Erythroblast (primary cell): ENCODE data around the gene ICAM1.
A peak's percentile ranks its signal among the peaks of the same experiment; 100 is the strongest.

Experiments
- DNase-seq, 2 experiments: peaks; one replicate each; lab custom pipeline; 2025; lab: John Stamatoyannopoulos, UW
- GATA1 ChIP-seq: IDR thresholded peaks from 2 replicates; pipeline ENCODE4 v1.6.1; 2011; ENCODE audit warnings: low read depth, mild to moderate bottlenecking, control low read depth, low read length, moderate library complexity
- POLR2A ChIP-seq: IDR thresholded peaks from 2 replicates; pipeline ENCODE4 v1.6.1; 2011; ENCODE audit warnings: mild to moderate bottlenecking, low read length

Gene ICAM1

GRCh38 chr19:10327793-10328192 is 56.9 kb downstream of the ICAM1 start:
- no peak for TF ChIP-seq POLR2A
- no peak for TF ChIP-seq GATA1
- DNase-seq, result no peak

DNA sequence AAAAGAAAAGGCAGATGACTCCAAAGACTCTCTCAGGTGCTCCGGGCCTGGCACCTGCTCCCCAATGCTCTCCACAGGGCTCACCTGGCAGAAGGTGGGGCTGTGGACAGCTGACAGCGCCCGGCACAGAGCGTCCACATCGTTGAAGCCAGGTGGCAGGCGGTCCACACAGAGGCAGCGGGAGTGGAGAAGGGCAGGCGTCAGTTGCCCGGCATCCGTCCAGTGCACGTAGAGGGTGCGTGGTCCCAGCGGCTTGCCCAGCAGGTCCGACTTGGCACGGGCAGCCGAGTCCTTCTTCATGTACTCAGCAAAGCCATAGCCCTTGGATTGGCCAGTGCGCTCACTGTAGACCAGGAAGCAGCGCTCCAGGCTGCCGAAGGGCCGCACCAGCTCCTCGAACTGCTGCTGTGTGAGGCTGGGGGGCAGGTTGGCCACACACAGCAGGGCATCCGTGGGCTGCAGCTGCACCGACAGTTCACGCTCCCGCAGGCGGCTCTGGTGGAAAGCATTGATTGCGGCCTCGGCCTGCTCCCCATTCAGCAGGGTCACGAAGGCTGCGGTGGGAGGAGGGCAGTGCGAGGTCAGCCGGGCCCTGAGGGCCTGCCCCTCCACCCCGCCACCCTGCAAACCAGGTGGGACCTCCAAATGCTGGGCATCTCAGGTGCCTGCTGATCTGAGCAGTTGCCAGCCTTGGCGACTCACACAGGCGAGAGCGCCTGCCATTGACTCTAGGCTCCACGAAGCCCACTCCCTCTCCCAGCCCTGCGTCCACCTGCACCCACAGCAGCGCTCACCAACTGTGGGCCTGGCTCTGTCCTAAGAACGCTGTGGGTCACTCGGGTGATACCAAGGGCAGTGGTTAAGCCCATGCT is 57.9 kb downstream of the ICAM1 start:
- DNase-seq, result no peak
- TF ChIP-seq POLR2A, result no peak
- no peak for TF ChIP-seq GATA1

DNA sequence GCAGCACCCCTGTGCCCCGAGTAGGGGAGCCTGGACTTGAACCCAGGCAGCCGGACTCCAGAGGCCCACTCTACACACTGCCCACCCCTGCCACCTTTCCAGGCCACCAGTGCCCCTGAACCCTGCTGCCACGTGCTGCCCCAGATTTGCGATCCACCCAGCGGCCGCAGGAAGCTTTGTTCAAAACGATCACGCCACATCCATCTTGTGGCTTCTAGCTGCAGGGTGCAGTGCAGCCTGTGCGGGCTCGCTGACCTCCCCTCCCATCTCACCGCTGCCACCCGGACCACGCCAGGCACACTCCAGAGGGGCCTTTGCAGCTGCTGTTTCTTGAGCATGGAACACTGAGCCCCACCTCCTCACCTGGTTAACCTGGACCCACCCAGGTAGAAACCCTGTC is 58.6 kb downstream of the ICAM1 start:
- no peak for DNase-seq
- TF ChIP-seq POLR2A, result no peak

GRCh38 chr19:10332158-10332964 is 61.4 kb downstream of the ICAM1 start:
- no peak for DNase-seq

GRCh38 chr19:10332965-10333757 is 62.2 kb downstream of the ICAM1 start, which contains the start of gene RAVER1:
Gene RAVER1, minus strand, starts transcription at chr19:10333529. Its CDS starts 22 bp downstream, at chr19:10333507.
- TF ChIP-seq GATA1 (no peak), POLR2A (peak; percentile 90)

More at GRCh38 chr19:10332158-10332964, 61.4 kb downstream of the ICAM1 start:
- no peak for TF ChIP-seq POLR2A
- TF ChIP-seq GATA1, result no peak

DNA sequence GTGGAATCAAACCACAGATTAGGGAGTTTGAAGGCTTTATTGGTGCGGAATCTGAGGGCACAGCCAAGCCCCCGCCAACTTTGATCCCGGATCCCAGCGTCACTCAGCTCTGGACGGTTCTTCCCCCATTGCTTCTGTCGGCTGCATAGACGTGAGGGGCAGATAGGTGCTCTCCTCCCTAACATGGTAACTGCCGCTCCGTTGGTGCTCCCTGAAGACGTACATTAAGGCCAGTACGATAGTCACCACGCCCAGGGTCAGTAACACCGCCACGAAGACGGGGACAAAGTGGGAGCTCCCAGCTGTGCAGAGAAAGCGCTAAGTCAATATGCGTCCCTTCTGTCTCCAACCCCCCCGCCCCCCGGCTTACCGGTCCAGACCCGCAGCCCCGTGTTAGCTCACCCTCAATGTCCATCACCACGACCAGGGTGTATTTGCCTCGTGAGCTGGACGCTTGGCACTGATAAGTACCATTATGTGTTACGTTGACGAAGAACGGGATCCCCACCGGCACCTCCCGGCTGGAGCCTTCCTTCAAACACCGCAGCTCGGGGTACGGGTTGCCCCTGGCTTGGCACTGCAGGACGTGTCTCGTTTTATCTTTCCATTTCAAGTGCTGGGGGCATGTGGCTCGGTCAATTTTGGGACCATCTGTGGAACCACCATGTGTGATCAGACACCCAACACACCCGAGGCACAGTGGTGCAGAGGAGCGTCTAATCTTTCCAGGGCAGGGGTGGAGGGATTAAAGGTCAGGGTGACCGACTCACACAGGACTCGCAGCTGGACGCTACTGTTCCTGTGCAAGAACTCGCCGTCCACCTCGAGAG is 63.1 kb downstream of the ICAM1 start:
- no peak for DNase-seq
- no peak for TF ChIP-seq POLR2A
- no peak for TF ChIP-seq GATA1

More at GRCh38 chr19:10332965-10333757, 62.2 kb downstream of the ICAM1 start, which contains the start of gene RAVER1:
- DNase-seq, result peak; percentile 98 to 99

- TF ChIP-seq POLR2A, result no peak
- TF ChIP-seq GATA1, result no peak
- peak; percentile 82 to 83 for DNase-seq
Observed at GRCh38 chr19:10334588-10335351, 63.9 kb downstream of the ICAM1 start.

- DNase-seq, result no peak
- TF ChIP-seq POLR2A, result no peak
- TF ChIP-seq GATA1, result no peak
Observed at GRCh38 chr19:10335352-10335985, 64.5 kb downstream of the ICAM1 start.
